ENCODE results near the gene TMC6. TPM values are rescaled to one million over a fixed set of nuclear protein-coding genes. Genes with fewer than 3 reads are reported as not detected.

TMC6 gene
- total and polyA plus RNA-seq, 7 donors, result 5.3 to 145 (median 10.5) TPM

- DNase-seq, result peak; percentile 64
- Histone ChIP-seq H3K4me3 (no peak overlapping the region), H3K4me1 (no peaks in the 10 kb centered on the region), H3K36me3 (peaks cover 0 to 66% (median 13%) of the 10 kb centered on the region in 4 donors), H3K27ac (no peak overlapping the region), H3K27me3 (no peaks in the 10 kb centered on the region), H3K9me3 (no peaks in the 10 kb centered on the region)
- intact Hi-C loops (cut with DNase I), result no loop called here
- TF ChIP-seq CTCF (IDR thresholded peaks at IDR 0.05) (no peak), EP300 (IDR thresholded peaks at IDR 0.05) (no peak), POLR2A (IDR thresholded peaks at IDR 0.05) (no peak), POLR2AphosphoS5 (IDR thresholded peaks at IDR 0.05) (no peak)
- WGBS, 2 donors, result 96% methylated on average over 28 of the region's 28 CpGs
These were observed 24.0 kb downstream of the TMC6 start for GRCh38 chr17:78104540-78104941.

- peak; percentile 55 for DNase-seq
- Histone ChIP-seq H3K27ac (no peak overlapping the region), H3K4me1 (no peaks in the 10 kb centered on the region), H3K9me3 (no peaks in the 10 kb centered on the region), H3K4me3 (no peak overlapping the region), H3K27me3 (no peaks in the 10 kb centered on the region), H3K36me3 (peaks cover 6 to 75% (median 23%) of the 10 kb centered on the region in 4 donors)
- intact Hi-C loops (cut with DNase I), result no loop called here
- WGBS, 2 donors, result 88 to 89% methylated on average over 4 of the region's 4 CpGs
- TF ChIP-seq EP300 (IDR thresholded peaks at IDR 0.05) (no peak), POLR2A (IDR thresholded peaks at IDR 0.05) (no peak), CTCF (IDR thresholded peaks at IDR 0.05) (no peak), POLR2AphosphoS5 (IDR thresholded peaks at IDR 0.05) (no peak)
These were observed 25.2 kb downstream of the TMC6 start for GRCh38 chr17:78103311-78103710.

- intact Hi-C loops (cut with DNase I), result no loop called here
- Histone ChIP-seq H3K9me3 (no peaks in the 10 kb centered on the region), H3K4me1 (no peaks in the 10 kb centered on the region), H3K36me3 (peaks cover 16 to 91% (median 37%) of the 10 kb centered on the region in 4 donors), H3K27me3 (no peaks in the 10 kb centered on the region), H3K4me3 (no peak overlapping the region), H3K27ac (no peak overlapping the region)
- peak; percentile 54 for DNase-seq
- WGBS, 2 donors, result 91 to 98% methylated on average over 10 of the region's 10 CpGs
- TF ChIP-seq POLR2A (IDR thresholded peaks at IDR 0.05) (no peak), CTCF (IDR thresholded peaks at IDR 0.05) (no peak), EP300 (IDR thresholded peaks at IDR 0.05) (no peak), POLR2AphosphoS5 (IDR thresholded peaks at IDR 0.05) (no peak)
These were observed 27.0 kb downstream of the TMC6 start for GRCh38 chr17:78101542-78101941.

GRCh38 chr17:78101112-78101511 lies 27.4 kb downstream of the TMC6 start:
- no peak for TF ChIP-seq POLR2AphosphoS5 (IDR thresholded peaks at IDR 0.05)
- TF ChIP-seq POLR2A (IDR thresholded peaks at IDR 0.05), result no peak
- TF ChIP-seq EP300 (IDR thresholded peaks at IDR 0.05), result no peak
- H3K27ac ChIP-seq, result no peak overlapping the region
- peak; percentile 56 for DNase-seq
- peaks cover 16 to 91% (median 40%) of the 10 kb centered on the region in 4 donors for H3K36me3 ChIP-seq
- 45 to 73% methylated on average over 5 of the region's 5 CpGs for WGBS, 2 donors
- no peaks in the 10 kb centered on the region for H3K27me3 ChIP-seq
- no peak overlapping the region for H3K4me3 ChIP-seq
- H3K9me3 ChIP-seq, result no peaks in the 10 kb centered on the region
- no peaks in the 10 kb centered on the region for H3K4me1 ChIP-seq
- intact Hi-C loops (cut with DNase I), result no loop called here

- Histone ChIP-seq H3K9me3 (no peaks in the 10 kb centered on the region), H3K4me1 (no peaks in the 10 kb centered on the region), H3K27me3 (no peaks in the 10 kb centered on the region), H3K27ac (no peak overlapping the region), H3K4me3 (no peak overlapping the region), H3K36me3 (peaks cover 44 to 96% (median 74%) of the 10 kb centered on the region in 4 donors)
- WGBS, 2 donors, result 94 to 95% methylated on average over 9 of the region's 9 CpGs
- DNase-seq, result peak; percentile 38
- intact Hi-C loops (cut with DNase I), result no loop called here
- TF ChIP-seq CTCF (IDR thresholded peaks at IDR 0.05), result no peak
- no peak for TF ChIP-seq EP300 (IDR thresholded peaks at IDR 0.05)
- no peak for TF ChIP-seq POLR2A (IDR thresholded peaks at IDR 0.05)
- TF ChIP-seq POLR2AphosphoS5 (IDR thresholded peaks at IDR 0.05), result no peak
These were observed 32.5 kb downstream of the TMC6 start for GRCh38 chr17:78096093-78096492.

Data from sigmoid colon (tissue), 7 donors.